CD4-positive, alpha-beta T cell treated with Interferon gamma for 1 hour (primary cell): ENCODE data around the gene MRPS2.

Source experiments
- DNase-seq: peaks from one replicate; pipeline ENCODE4 v3.0.0-alpha.2; 2020

MRPS2 gene

GRCh38 chr9:135480940-135481310 lies 19.6 kb upstream of the MRPS2 start:
- DNase-seq: no peak

- DNase-seq: no peak
These were observed 18.3 kb upstream of the MRPS2 start for GRCh38 chr9:135482015-135482754.

- no peak for DNase-seq
These were observed 15.8 kb upstream of the MRPS2 start for GRCh38 chr9:135484460-135485277.

- DNase-seq: no peak
These were observed 15.1 kb upstream of the MRPS2 start for GRCh38 chr9:135485385-135485784.

- DNase-seq: no peak
These were observed 14.7 kb upstream of the MRPS2 start for GRCh38 chr9:135485832-135486231.

- DNase-seq: no peak
These were observed 14.0 kb upstream of the MRPS2 start for GRCh38 chr9:135486267-135487065.

- no peak for DNase-seq
These were observed 13.0 kb upstream of the MRPS2 start for GRCh38 chr9:135487281-135488012.

- no peak for DNase-seq
These were observed 12.5 kb upstream of the MRPS2 start for GRCh38 chr9:135488013-135488330.

GRCh38 chr9:135488527-135488926 lies 12.0 kb upstream of the MRPS2 start:
- no peak for DNase-seq

GRCh38 chr9:135489188-135489906 lies 11.1 kb upstream of the MRPS2 start:
- no peak for DNase-seq

GRCh38 chr9:135490166-135490870 lies 10.2 kb upstream of the MRPS2 start:
- DNase-seq: no peak

- no peak for DNase-seq
These were observed 9.5 kb upstream of the MRPS2 start for GRCh38 chr9:135490980-135491464.

- DNase-seq: no peak
These were observed 8.7 kb upstream of the MRPS2 start for GRCh38 chr9:135491764-135492163.

- no peak for DNase-seq
These were observed 7.4 kb upstream of the MRPS2 start for GRCh38 chr9:135492886-135493669.

GRCh38 chr9:135494791-135495559 lies 5.5 kb upstream of the MRPS2 start:
- no peak for DNase-seq

- DNase-seq: no peak
These were observed 1.9 kb upstream of the MRPS2 start for GRCh38 chr9:135498381-135499126.

- peak; percentile 87 for DNase-seq
These were observed 984 bp upstream of the MRPS2 start for GRCh38 chr9:135499326-135500070.

GRCh38 chr9:135500071-135500524 lies 384 bp upstream of the MRPS2 start:
- no peak for DNase-seq
